ENCODE data around the gene LAMA2.

Gene LAMA2

DNA sequence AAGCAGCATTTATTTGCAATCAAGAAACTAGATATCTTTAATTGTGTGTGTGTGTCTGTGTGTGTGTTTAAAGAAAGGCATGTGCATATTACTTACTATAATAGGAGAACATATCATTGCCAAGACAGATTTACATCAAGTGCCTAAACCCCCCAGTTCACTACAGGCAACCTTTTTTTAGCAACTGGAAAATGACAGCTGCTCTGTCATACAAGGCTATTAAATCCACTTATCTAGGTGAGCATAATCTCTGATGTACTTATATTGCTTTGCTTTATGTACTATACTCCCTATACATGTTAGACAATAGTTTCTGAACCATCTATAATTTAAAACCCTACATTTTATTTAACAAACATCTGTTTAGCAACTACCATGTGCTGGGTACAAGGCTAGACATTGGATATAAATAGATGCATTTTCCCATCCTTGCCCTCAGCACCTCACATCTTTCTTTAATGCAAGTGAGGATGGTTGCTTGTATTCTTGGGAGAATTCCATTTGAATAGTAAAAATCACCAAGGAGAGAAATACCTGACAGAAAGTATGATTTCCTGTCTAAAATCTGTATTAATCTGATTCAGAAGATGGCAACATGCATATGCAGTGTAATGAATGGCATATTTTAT is 398.3 kb downstream of the LAMA2 start:
- Histone ChIP-seq H3K27me3 (ENCODE audit: low read depth, low read length) (no peaks in the 10 kb centered on the region), H3K4me2 (ENCODE audit: low read length) (no peak overlapping the region), H3K79me2 (ENCODE audit: low read length) (no peaks in the 10 kb centered on the region), H3K4me1 (ENCODE audit: low read length) (no peaks in the 10 kb centered on the region), H3K36me3 (replicated peaks; ENCODE audit: low read depth, low read length) (no peaks in the 10 kb centered on the region), H3K4me3 (ENCODE audit: low read length) (no peak overlapping the region), H3K9ac (ENCODE audit: low read length) (no peak overlapping the region), H3K27ac (ENCODE audit: low read length) (no peak overlapping the region), H2AFZ (ENCODE audit: low read depth, low read length) (no peak overlapping the region), H3K9me3 (ENCODE audit: insufficient read depth, low read length) (no peaks in the 10 kb centered on the region), H4K20me1 (ENCODE audit: insufficient read depth, low read length) (no peaks in the 10 kb centered on the region)
- TF ChIP-seq EZH2phosphoT487 (IDR thresholded peaks at IDR 0.05; ENCODE audit: low read depth) = no peak
- no peak for TF ChIP-seq CTCF (IDR thresholded peaks at IDR 0.05; ENCODE audit: low read depth, low read length)

DNA sequence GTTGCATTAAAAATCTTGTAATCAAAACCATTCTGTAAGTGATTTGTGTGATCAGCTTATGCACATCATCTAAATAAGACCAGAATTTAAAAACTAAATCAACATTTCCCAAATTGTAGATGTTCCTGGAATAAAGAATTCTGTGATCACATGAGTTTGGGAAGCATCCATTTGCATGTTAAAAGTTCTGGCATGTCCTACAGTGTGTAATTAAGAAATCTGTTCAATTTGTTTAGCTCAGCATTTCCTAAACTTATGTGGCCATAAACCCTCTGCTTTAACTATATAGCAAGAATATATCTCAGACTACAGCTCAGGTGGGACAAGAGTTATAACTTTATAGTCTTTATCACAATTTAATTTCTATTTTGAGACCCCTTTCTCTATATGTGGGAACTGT is 399.1 kb downstream of the LAMA2 start:
- no peaks in the 10 kb centered on the region for H3K36me3 ChIP-seq (replicated peaks; ENCODE audit: low read depth, low read length)
- no peak overlapping the region for H3K4me3 ChIP-seq (ENCODE audit: low read length)
- TF ChIP-seq CTCF (IDR thresholded peaks at IDR 0.05; ENCODE audit: low read depth, low read length) (no peak), EZH2phosphoT487 (IDR thresholded peaks at IDR 0.05; ENCODE audit: low read depth) (no peak)
- no peak overlapping the region for H2AFZ ChIP-seq (ENCODE audit: low read depth, low read length)
- H3K4me1 ChIP-seq (ENCODE audit: low read length) = no peaks in the 10 kb centered on the region
- no peak overlapping the region for H3K27ac ChIP-seq (ENCODE audit: low read length)
- no peaks in the 10 kb centered on the region for H3K9me3 ChIP-seq (ENCODE audit: insufficient read depth, low read length)
- no peaks in the 10 kb centered on the region for H3K27me3 ChIP-seq (ENCODE audit: low read depth, low read length)
- no peaks in the 10 kb centered on the region for H4K20me1 ChIP-seq (ENCODE audit: insufficient read depth, low read length)
- H3K9ac ChIP-seq (ENCODE audit: low read length) = no peak overlapping the region
- H3K4me2 ChIP-seq (ENCODE audit: low read length) = no peak overlapping the region
- no peaks in the 10 kb centered on the region for H3K79me2 ChIP-seq (ENCODE audit: low read length)

DNA sequence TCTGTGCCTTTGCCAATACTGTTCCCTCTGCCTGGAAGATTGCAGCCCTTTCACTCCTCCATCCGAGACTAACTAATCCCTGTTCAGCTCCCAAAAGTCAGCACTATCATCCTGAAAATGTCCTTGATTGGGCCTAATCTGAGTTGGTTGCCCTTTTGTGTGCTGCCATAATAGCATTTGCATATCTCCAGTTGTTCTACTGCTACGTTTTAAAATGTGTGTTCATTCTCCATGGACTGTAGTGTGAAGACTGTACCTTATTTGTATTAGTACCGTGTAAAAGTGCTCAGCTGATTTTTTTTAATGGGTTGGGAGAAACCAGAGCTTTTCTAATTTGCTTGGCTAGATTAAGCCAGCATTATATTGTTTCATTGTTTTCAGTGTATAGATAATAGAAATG is 401.3 kb downstream of the LAMA2 start:
- Histone ChIP-seq H3K4me3 (ENCODE audit: low read length) (no peak overlapping the region), H3K79me2 (ENCODE audit: low read length) (no peaks in the 10 kb centered on the region)

More for the DNA sequence above, 401.3 kb downstream of the LAMA2 start:
- no peaks in the 10 kb centered on the region for H4K20me1 ChIP-seq (ENCODE audit: insufficient read depth, low read length)
- H3K36me3 ChIP-seq (replicated peaks; ENCODE audit: low read depth, low read length) = no peaks in the 10 kb centered on the region
- H3K9me3 ChIP-seq (ENCODE audit: insufficient read depth, low read length) = no peaks in the 10 kb centered on the region
- H3K27me3 ChIP-seq (ENCODE audit: low read depth, low read length) = no peaks in the 10 kb centered on the region
- H3K9ac ChIP-seq (ENCODE audit: low read length) = no peak overlapping the region
- H3K4me2 ChIP-seq (ENCODE audit: low read length) = no peak overlapping the region
- H3K4me1 ChIP-seq (ENCODE audit: low read length) = peaks cover 8% of the 10 kb centered on the region
- TF ChIP-seq EZH2phosphoT487 (IDR thresholded peaks at IDR 0.05; ENCODE audit: low read depth) (no peak), CTCF (IDR thresholded peaks at IDR 0.05; ENCODE audit: low read depth, low read length) (no peak)
- no peak overlapping the region for H3K27ac ChIP-seq (ENCODE audit: low read length)
- H2AFZ ChIP-seq (ENCODE audit: low read depth, low read length) = no peak overlapping the region
